GM20000 (cell line): ENCODE measurements around the gene LRPAP1.

Experiments
- DNase-seq: peaks from one replicate; pipeline ENCODE4 v3.0.0; 2012; ENCODE audit warnings: low spot score
- CTCF ChIP-seq: IDR thresholded peaks from 2 replicates; pipeline ENCODE4 v1.5.1; 2012; ENCODE audit warnings: mild to moderate bottlenecking, control low read depth; ENCODE audit errors: extremely low read depth, missing control alignments

Gene LRPAP1

GRCh38 chr4:3472411-3473141, 59.6 kb downstream of the LRPAP1 start:
- no peak for TF ChIP-seq CTCF
- no peak for DNase-seq

- TF ChIP-seq CTCF: no peak
- DNase-seq: no peak
Observed at GRCh38 chr4:3471886-3472285, 60.3 kb downstream of the LRPAP1 start.

- DNase-seq: no peak
- no peak for TF ChIP-seq CTCF
Observed at GRCh38 chr4:3471098-3471760, 61.0 kb downstream of the LRPAP1 start.

- DNase-seq: no peak
- TF ChIP-seq CTCF: no peak
Observed at GRCh38 chr4:3470244-3471097, 61.8 kb downstream of the LRPAP1 start.

- TF ChIP-seq CTCF: no peak
- DNase-seq: no peak
Observed at GRCh38 chr4:3469386-3470243, 62.6 kb downstream of the LRPAP1 start.

- no peak for DNase-seq
- no peak for TF ChIP-seq CTCF
Observed at GRCh38 chr4:3468804-3469203, 63.4 kb downstream of the LRPAP1 start.
